Renal cortical epithelial cell (primary cell): Measurements from ENCODE around the gene EPS8L1. TPM values are rescaled to one million over a fixed set of nuclear protein-coding genes. Genes with fewer than 3 reads are reported as not detected.

Source experiments
- DNase-seq: peaks from one replicate; pipeline ENCODE4 v3.0.0-alpha.2; 2011; ENCODE audit warnings: low read depth
- total RNA-seq: library from RNA; depleted of rRNA; stranded (reverse); fragments of >200 nt; gene quantifications from 2 replicates; pipeline ENCODE4 v1.2.3, GENCODE V29; 2014

Gene EPS8L1
- total RNA-seq, 1 donor from 2014 or later: 7.0 TPM

- peak; percentile 18 for DNase-seq
These were observed 4.7 kb downstream of the EPS8L1 start for GRCh38 chr19:55080121-55080967.

- peak; percentile 43 for DNase-seq
These were observed 5.5 kb downstream of the EPS8L1 start for GRCh38 chr19:55080968-55081769.

GRCh38 chr19:55081770-55082019 lies 6.0 kb downstream of the EPS8L1 start:
- no peak for DNase-seq

- no peak for DNase-seq
These were observed 6.6 kb downstream of the EPS8L1 start for GRCh38 chr19:55082020-55082851.

- no peak for DNase-seq
These were observed 7.6 kb downstream of the EPS8L1 start for GRCh38 chr19:55083004-55083850.

- no peak for DNase-seq
These were observed 8.7 kb downstream of the EPS8L1 start for GRCh38 chr19:55084416-55084815.

GRCh38 chr19:55085923-55086715 lies 10.4 kb downstream of the EPS8L1 start:
- DNase-seq: no peak

GRCh38 chr19:55086730-55087541 lies 11.3 kb downstream of the EPS8L1 start:
- DNase-seq: peak; percentile 88

GRCh38 chr19:55087542-55087901 lies 11.9 kb downstream of the EPS8L1 start:
- no peak for DNase-seq

GRCh38 chr19:55088021-55088451 lies 12.4 kb downstream of the EPS8L1 start:
- DNase-seq: no peak

GRCh38 chr19:55088543-55089341 lies 13.1 kb downstream of the EPS8L1 start:
- peak; percentile 23 for DNase-seq

GRCh38 chr19:55089342-55089944 lies 13.8 kb downstream of the EPS8L1 start:
- DNase-seq: no peak

GRCh38 chr19:55090564-55090963 lies 14.9 kb downstream of the EPS8L1 start:
- no peak for DNase-seq

- DNase-seq: no peak
These were observed 15.6 kb downstream of the EPS8L1 start for GRCh38 chr19:55091126-55091910.

GRCh38 chr19:55091955-55092354 lies 16.3 kb downstream of the EPS8L1 start:
- no peak for DNase-seq

- DNase-seq: no peak
These were observed 17.0 kb downstream of the EPS8L1 start for GRCh38 chr19:55092423-55093318.
